Mucosa of gallbladder (tissue), 1 donor: ENCODE results near the gene KRT33A. TPM values are rescaled to one million over a fixed set of nuclear protein-coding genes. Genes with fewer than 3 reads are reported as not detected.
"Not testable (repeated sequence)": the region's sequence is repeated elsewhere in the genome, so short reads cannot be mapped to it uniquely, and the experiment has no call there.

Experiments
- DNase-seq: peaks from one replicate; pipeline ENCODE4 v3.0.0-alpha.2; 2020; ENCODE audit warnings: low spot score
- total RNA-seq: library from RNA; stranded (reverse); gene quantifications from one replicate; pipeline ENCODE4 v1.2.1, GENCODE V29; 2021
- donor health status: DM: no; HTN: no; CAD: no.

KRT33A gene
- total RNA-seq, result not detected

- not testable (repeated sequence) for DNase-seq
These were observed at the start of gene KRT33A for GRCh38 chr17:41350381-41350878. TSS of gene KRT33A (minus strand) at chr17:41350828. CDS start at chr17:41350767, 61 bp downstream.

GRCh38 chr17:41396996-41397660, 46.5 kb upstream of the KRT33A start, which contains the start of gene KRT31:
TSS of gene KRT31 (minus strand) at chr17:41397608. CDS start at chr17:41397539, 69 bp downstream.
- no peak for DNase-seq

GRCh38 chr17:41396340-41396739, 45.7 kb upstream of the KRT33A start:
- DNase-seq, result no peak

- DNase-seq, result no peak
These were observed 45.0 kb upstream of the KRT33A start for GRCh38 chr17:41395611-41396010.

GRCh38 chr17:41395044-41395443, 44.4 kb upstream of the KRT33A start:
- not testable (repeated sequence) for DNase-seq

- DNase-seq, result no peak
These were observed 43.8 kb upstream of the KRT33A start for GRCh38 chr17:41394254-41394996.

GRCh38 chr17:41393826-41394225, 43.2 kb upstream of the KRT33A start:
- no peak for DNase-seq

- no peak for DNase-seq
These were observed 42.7 kb upstream of the KRT33A start for GRCh38 chr17:41393294-41393693.

GRCh38 chr17:41392278-41392677, 41.6 kb upstream of the KRT33A start:
- no peak for DNase-seq

- DNase-seq, result no peak
These were observed 40.9 kb upstream of the KRT33A start for GRCh38 chr17:41391535-41391934.

- no peak for DNase-seq
These were observed 39.8 kb upstream of the KRT33A start for GRCh38 chr17:41390411-41390938.

- no peak for DNase-seq
These were observed 37.0 kb upstream of the KRT33A start for GRCh38 chr17:41387670-41388069.

GRCh38 chr17:41386227-41386626, 35.6 kb upstream of the KRT33A start:
- DNase-seq, result no peak

- no peak for DNase-seq
These were observed 33.1 kb upstream of the KRT33A start for GRCh38 chr17:41383690-41384089.

- DNase-seq, result no peak
These were observed 31.8 kb upstream of the KRT33A start for GRCh38 chr17:41382394-41382793.

GRCh38 chr17:41381943-41382342, 31.3 kb upstream of the KRT33A start, which contains the start of gene KRT34:
TSS of gene KRT34 (minus strand) at chr17:41382306. CDS start at chr17:41382246, 60 bp downstream.
- DNase-seq, result not testable (repeated sequence)

- DNase-seq, result not testable (repeated sequence)
These were observed 29.5 kb upstream of the KRT33A start for GRCh38 chr17:41380091-41380490.

GRCh38 chr17:41377546-41377945, 26.9 kb upstream of the KRT33A start:
- no peak for DNase-seq

GRCh38 chr17:41369713-41370112, 19.1 kb upstream of the KRT33A start, which contains the start of gene KRT33B:
TSS of gene KRT33B (minus strand) at chr17:41369813. CDS start at chr17:41369750, 63 bp downstream.
- DNase-seq, result no peak

- DNase-seq, result no peak
These were observed 18.4 kb upstream of the KRT33A start for GRCh38 chr17:41369023-41369422.

GRCh38 chr17:41367426-41368075, 16.9 kb upstream of the KRT33A start:
- no peak for DNase-seq

- no peak for DNase-seq
These were observed 15.4 kb upstream of the KRT33A start for GRCh38 chr17:41366070-41366469.
